ENCODE results near the gene BSX.
A peak's percentile ranks its signal among the peaks of the same experiment; 100 is the strongest.

The BSX gene

DNA sequence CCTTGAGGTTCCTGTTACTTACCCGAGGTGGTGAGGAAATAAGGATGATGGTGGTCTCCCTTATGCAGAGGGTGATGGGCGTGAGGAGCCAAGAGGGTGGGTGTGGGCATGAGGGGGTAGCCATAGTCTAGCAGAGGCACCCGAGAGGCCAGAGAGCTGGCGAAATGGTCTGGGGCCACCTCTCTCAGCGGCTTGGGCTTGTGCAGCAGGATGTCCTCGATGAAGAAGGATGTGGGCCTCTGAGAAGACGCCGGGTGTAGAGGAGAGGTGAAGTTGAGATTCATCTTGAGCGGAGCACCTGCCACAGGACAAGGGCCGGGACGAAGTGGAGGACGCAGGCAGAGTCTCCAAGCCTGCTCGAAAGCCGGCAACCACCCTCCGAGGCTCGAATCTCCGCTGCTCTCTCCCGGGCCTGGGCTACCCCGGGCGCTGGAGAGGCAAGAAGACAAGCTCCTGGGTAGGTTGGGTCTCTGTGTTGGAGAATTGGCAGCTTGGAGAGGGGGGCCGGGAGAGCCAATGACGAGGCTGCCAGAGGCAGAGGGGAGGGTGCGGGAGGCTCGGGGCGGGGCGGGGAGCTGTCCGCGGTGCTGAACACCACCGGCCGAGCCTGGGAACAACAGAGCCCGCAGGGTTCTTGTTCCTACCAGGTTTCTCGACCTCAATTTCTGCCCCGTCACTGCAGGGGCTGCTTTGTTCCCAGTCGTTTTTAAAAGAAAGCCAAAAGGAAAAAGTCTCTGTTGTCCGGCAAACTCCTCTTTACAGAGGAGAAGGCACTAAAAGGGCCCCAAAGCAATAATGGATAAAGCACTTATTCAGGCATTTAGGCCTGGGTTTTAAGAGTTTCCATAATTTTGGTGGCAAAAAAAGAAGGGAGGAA is at the start of gene BSX:
Gene BSX (minus strand): TSS at position 447 of the 877 bp plus-strand sequence. CDS start 163 bp downstream, at position 284.
- peak; percentile 40 for DNase-seq (ENCODE audit: low read depth)

DNA sequence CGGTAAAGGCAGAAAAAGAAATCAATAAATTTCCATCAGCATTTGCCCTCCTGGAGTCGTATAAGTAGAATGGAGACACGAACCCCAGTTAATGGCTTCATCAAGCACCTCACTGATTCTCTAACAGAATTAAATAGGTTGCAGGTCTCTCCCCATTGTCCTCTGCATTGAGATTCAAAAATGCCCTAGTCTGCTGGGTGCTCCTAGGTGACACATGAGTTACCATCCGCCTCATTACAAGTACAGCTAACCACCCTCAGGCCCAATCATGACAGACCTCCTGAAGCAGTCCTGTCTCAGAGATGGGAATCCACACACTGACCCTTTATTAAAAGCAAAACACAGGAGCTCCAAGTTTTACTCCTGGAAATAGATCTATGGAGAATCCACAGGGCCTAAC is 48.9 kb upstream of the BSX start:
- no peak for DNase-seq (ENCODE audit: low read depth)

GRCh38 chr11:123020968-123021367 is 39.3 kb upstream of the BSX start:
- DNase-seq (ENCODE audit: low read depth): peak; percentile 8

GRCh38 chr11:123018702-123019101 is 37.1 kb upstream of the BSX start:
- no peak for DNase-seq (ENCODE audit: low read depth)

DNA sequence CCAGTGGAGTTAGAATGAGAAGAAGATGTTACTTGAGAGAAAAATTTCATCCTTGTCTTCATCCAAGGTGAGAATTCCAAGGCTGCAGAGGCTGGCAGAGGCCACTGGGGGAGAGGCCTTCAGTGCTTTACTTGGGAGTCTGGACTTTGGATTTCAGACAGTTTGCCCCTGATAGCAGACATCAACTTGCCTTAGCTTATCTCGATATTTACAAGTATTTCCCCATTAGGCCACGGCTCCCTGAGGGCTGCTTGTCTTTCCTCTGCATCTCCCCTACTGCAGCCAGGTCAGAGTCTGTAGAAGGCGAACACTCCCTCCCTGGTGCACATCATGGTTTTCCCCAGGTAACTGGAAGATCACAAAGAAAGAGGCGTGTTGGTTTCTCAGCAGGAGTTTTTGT is 29.9 kb upstream of the BSX start:
- no peak for DNase-seq (ENCODE audit: low read depth)

DNA sequence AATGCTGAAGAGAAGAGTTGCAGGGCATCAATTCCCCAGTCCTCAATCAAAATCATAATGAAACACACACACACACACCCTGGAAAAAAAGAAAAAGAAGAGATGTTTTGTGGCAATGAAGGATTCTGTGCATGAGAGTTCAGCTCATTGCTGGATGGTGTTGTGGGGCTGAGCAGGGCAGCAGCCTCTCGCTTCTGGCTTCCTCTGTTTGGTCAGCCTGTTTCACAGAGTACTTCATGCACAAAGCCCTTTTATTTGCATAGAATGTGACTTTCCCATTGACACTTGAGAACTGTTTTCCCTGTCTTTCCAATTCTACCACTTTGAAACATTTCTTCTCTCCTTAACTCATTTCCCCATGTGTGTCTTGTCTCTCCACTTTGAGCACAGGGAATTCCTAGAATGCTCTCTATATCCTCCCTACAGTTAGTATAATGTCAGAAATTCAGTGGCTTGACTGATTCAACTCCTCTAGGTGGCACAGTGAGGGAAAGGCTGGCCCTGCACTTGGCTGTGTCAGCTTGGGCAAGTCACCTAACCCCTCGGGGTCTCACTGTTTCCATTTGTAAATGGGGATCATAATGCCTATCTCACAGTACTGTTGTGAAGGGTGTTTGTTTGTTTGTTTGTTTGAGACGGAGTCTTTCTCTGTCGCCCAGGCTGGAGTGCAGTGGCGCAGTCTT is 25.4 kb upstream of the BSX start:
- DNase-seq (ENCODE audit: low read depth): no peak

GRCh38 chr11:123000721-123001120 is 19.1 kb upstream of the BSX start:
- DNase-seq (ENCODE audit: low read depth): no peak

- DNase-seq (ENCODE audit: low read depth): no peak
Measured at GRCh38 chr11:122998727-122999366, 17.2 kb upstream of the BSX start.

- no peak for DNase-seq (ENCODE audit: low read depth)
Measured at GRCh38 chr11:122995526-122995925, 13.9 kb upstream of the BSX start.

DNA sequence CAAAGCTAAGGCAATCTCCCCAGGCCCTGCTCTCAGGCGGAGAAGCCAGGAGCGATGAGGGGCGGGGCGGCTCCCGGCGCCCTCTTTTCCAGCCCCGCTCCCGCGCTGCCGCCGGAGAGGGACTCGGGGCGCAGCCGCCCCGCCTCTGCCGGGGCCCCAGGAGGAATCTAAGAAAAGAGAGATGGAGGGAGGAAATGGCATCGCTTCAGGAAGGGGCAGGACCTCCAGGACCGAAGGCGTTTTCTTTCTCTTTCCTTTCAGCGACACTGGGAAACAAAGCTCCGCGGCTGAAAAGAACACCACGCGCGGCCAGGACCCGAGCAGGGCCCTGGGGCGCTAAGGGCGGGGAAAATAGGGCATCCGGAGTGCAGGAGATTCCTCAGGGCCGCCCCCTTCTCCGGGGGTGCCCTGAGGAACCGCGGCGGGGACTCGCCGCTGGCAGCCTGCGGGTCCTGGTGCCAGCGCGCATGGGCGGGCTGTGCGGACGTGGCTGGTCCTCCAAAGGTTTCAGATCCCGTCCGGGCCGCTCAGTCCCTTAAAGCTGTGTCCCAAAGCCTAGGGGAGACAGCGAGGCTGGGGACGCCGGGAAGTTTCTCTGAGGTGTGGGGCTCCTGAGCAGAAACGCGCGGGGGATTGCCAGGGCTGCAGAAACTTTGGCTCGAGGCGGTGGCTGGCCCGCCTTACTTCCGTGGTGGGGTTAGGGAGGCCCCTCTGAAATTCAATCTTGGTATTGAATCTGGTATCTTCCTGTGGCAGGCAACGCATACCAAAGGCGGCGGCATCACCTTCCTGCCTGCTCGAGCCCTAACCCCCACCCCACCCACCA is 2.8 kb upstream of the BSX start:
- DNase-seq (ENCODE audit: low read depth): no peak

GRCh38 chr11:122983438-122984185 is 2.0 kb upstream of the BSX start:
- DNase-seq (ENCODE audit: low read depth): no peak

DNA sequence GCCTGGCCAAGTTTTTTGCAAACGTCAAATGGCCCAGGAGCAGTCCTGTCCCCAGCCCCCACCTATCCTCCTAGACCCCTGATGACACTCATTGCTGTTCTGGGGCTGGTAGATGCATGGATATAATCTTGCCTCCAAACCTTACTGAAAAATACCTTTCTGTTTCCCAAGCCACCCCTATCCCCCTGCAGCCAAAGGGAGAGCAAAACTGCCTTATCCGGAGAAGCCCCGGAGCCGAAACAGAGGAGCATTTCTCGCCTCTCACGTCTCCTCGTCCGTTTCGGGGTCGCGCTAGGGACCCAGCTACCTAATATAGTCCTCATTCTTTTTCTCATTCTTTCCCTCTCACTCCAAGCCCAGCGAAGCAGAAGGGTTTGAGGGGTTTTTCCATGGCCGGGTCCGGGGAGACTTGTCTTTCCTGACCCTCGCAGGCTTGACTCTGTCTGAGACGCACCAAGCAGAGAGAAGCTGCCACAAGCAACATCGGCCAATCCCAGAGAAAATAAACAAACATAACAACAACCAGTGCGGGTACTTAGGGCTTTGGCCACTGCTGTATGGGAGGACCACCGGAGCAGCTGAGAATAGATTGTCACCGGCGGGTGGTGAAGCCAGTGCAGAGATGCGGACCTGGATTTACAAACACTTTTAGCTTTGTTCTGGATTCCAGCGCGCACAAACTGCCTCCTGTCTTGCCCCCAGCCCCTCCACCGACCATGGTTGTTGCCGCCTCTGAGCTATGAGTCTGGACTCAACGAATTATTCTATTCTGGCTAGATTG is 1.6 kb downstream of the BSX start:
- DNase-seq (ENCODE audit: low read depth): no peak

DNA sequence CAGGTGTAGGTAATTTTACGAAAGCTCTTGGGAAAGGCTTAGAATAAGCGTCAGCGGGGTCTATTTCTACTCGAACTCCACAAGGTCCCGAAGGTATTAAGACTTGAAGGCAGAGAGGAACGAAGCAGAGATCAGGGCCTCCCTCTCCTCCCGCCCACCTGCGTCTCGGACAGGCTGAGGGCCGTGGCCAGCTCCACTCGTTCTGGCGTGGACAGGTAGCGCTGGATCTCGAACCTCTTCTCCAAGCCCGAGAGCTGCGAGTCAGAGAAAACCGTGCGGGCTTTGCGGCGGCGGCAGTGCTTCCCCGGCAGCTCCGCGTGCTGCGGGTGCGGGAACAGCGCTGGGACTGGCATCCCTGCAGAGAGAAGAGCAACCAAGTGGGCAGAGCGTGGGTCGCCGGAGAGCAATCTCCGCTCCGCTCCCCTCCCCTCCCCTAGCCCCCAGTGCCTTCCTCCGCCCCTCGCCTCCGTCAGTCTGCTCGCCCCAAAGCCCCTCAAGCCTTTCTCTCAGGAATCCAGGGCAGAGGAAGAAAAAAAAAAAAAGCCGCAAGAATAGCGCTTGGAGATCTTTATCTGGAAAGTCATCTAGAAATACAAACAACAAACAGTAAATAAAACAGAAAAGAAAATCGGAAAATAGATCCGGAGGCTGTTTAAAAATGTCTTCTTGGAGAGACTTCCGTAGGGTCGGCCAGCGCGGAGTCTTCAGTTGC is 2.4 kb downstream of the BSX start:
- DNase-seq (ENCODE audit: low read depth): no peak

- no peak for DNase-seq (ENCODE audit: low read depth)
Measured at GRCh38 chr11:122978299-122978620, 3.4 kb downstream of the BSX start.

DNA sequence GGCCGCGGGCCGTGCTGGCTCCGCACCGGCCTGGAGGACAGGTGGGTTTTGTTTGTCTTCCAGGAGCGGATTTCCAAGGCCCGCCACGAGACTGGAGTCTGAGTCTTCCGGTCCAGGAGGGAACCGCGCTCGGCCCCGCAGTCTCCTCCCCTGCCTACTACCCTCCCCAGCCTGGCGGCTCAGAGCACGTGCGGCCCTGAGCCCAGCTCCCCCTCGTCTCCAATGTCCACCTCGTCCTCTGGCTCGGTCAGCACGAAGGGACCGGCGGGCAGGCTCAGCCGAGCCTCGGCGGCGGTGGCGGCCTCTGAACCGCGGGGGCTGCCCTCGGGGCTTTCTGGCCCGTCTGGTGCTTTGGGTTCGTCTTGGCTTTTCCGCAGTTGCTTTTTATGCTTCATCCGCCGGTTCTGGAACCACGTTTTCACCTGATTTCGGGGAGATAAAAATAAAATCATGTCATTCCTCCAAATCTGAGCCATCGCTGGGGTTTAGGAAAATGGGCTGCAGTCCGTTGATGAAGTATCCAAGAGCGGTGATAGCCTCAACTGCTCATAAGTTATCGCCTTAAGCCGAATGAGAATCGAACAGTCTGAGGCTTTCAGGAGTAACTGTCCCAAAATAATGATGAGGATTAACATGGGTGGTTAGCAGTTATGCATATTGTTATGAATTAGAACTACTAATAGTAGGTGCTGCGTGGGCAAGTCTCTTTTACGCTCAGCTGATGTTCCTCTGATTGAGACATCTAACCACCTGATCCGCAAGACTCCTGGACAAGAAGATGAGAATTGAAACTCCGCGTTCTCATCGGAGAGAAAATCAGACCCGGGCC is 4.0 kb downstream of the BSX start:
- DNase-seq (ENCODE audit: low read depth): no peak

DNA sequence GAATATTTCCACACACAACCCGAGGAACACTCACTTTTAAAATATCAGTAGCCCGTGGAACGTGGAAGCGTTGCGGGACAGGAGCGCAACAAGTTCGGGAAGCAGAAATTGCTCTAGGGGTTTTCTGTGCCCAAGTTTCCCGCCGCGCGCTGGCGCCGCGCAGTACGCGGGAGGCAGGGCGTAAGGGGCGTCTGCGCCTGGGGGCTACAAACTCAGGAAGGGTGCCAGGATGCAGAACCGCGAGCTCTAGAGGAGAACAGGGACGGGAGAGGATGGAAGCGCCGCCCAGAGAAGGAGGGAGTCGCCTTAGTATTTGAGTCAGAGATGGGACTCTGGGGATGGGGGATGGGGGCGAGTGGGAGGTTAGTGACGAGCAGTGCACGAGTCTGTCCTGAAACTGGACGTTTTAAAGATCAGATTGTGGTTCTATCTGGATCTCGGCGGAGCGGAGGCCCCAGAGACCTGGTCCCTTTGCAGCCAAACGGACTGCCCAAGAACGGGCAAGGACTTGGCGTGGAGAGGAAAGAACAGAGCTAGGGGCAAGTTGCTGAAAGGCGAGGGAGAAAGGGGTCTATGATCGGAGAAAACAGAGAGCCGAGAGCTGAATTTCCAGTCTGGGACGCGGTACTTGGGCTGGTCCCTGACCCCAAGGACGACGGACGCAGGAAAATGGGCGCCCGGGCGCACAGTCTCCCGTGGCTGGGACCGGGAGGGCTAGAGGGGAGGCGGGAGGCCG is 4.7 kb downstream of the BSX start:
- no peak for DNase-seq (ENCODE audit: low read depth)

GRCh38 chr11:122976061-122976733 is 5.4 kb downstream of the BSX start:
- DNase-seq (ENCODE audit: low read depth): no peak

GRCh38 chr11:122963961-122964360 is 17.7 kb downstream of the BSX start:
- no peak for DNase-seq (ENCODE audit: low read depth)

Data from activated T-cell treated with anti-CD3 and anti-CD28 coated beads for 24 hours (primary cell).